Calu3 (cell line): ENCODE results near the gene PATE3. TPM values are rescaled to one million over a fixed set of nuclear protein-coding genes. Genes with fewer than 3 reads are reported as not detected.

ENCODE experiments used
- BruUV-seq: library from RNA; stranded (reverse); fragments of 400-500 nt; replicated peaks from 2 replicates; lab custom pipeline; 2021; lab: Mats Ljungman, UMichigan
- CTCF ChIA-PET: fragments of 300-600 bp; sonication (Branson Sonifier 250); formaldehyde crosslinking; loops from one replicate; lab custom pipeline; 2022; ENCODE audit warnings: antibody characterized with exemption; lab: Charles Lee
- DNase-seq: peaks from one replicate; pipeline ENCODE4 v3.0.0; 2022
- H3K27ac Mint-ChIP-seq: one replicate; pipeline ENCODE4 v1.8.0; 2022; ENCODE audit warnings: mixed read lengths; ENCODE audit not compliant: unreplicated experiment
- H3K27me3 Mint-ChIP-seq: one replicate; pipeline ENCODE4 v1.8.0; 2022; ENCODE audit warnings: mixed read lengths; ENCODE audit not compliant: unreplicated experiment
- H3K36me3 Mint-ChIP-seq: one replicate; pipeline ENCODE4 v1.8.0; 2022; ENCODE audit warnings: mild to moderate bottlenecking, moderate library complexity, mixed read lengths; ENCODE audit not compliant: insufficient read depth, unreplicated experiment
- H3K4me1 Mint-ChIP-seq: one replicate; pipeline ENCODE4 v1.8.0; 2022; ENCODE audit warnings: mild to moderate bottlenecking, low read depth, mixed read lengths; ENCODE audit not compliant: unreplicated experiment
- H3K4me3 Mint-ChIP-seq: one replicate; pipeline ENCODE4 v1.8.0; 2022; ENCODE audit warnings: mild to moderate bottlenecking, low read depth, moderate library complexity, mixed read lengths; ENCODE audit not compliant: unreplicated experiment
- H3K9me3 Mint-ChIP-seq: one replicate; pipeline ENCODE4 v1.8.0; 2022; ENCODE audit warnings: low read depth, mixed read lengths; ENCODE audit not compliant: unreplicated experiment
- CTCF ChIP-seq: fragments of 200-600 bp; IDR thresholded peaks from one replicate; pipeline ENCODE4 v1.8.0; 2022; ENCODE audit warnings: antibody characterized with exemption; ENCODE audit not compliant: unreplicated experiment
- intact Hi-C: fragments of 100-400 bp; cut with micrococcal nuclease; formaldehyde crosslinking; loops from one replicate; pipeline ENCODE4 v1.10.0; 2022; ENCODE audit not compliant: unreplicated experiment
- total RNA-seq: library from RNA; stranded (reverse); gene quantifications from 2 replicates; pipeline ENCODE4 v1.2.3, GENCODE V29; 2022

Gene PATE3
- total RNA-seq, 1 experiment from 2014 or later: not detected

- TF ChIP-seq CTCF: no peak
- no peak overlapping the region for H3K4me3 Mint-ChIP-seq
- peaks cover 83% of the 10 kb centered on the region for H3K27me3 Mint-ChIP-seq
- no peaks in the 10 kb centered on the region for H3K36me3 Mint-ChIP-seq
- no peak for DNase-seq
- H3K4me1 Mint-ChIP-seq: no peaks in the 10 kb centered on the region
- no peaks in the 10 kb centered on the region for H3K9me3 Mint-ChIP-seq
- CTCF ChIA-PET: no interaction called here
- intact Hi-C loops: no loop called here
- no TSS peak for BruUV-seq
- no peak overlapping the region for H3K27ac Mint-ChIP-seq
Measured at GRCh38 chr11:125768336-125769046, 19.4 kb upstream of the PATE3 start.

GRCh38 chr11:125770583-125770982 is 17.3 kb upstream of the PATE3 start:
- Mint-ChIP-seq H3K4me3 (no peak overlapping the region), H3K36me3 (no peaks in the 10 kb centered on the region), H3K27me3 (peaks cover 69% of the 10 kb centered on the region), H3K9me3 (no peaks in the 10 kb centered on the region), H3K4me1 (no peaks in the 10 kb centered on the region), H3K27ac (no peak overlapping the region)
- TF ChIP-seq CTCF: no peak
- BruUV-seq: no TSS peak
- CTCF ChIA-PET: no interaction called here
- DNase-seq: no peak
- intact Hi-C loops: no loop called here

GRCh38 chr11:125772834-125773505 is 15.0 kb upstream of the PATE3 start:
- Mint-ChIP-seq H3K36me3 (no peaks in the 10 kb centered on the region), H3K9me3 (no peaks in the 10 kb centered on the region), H3K4me1 (no peaks in the 10 kb centered on the region), H3K4me3 (no peak overlapping the region), H3K27me3 (peaks cover 68% of the 10 kb centered on the region), H3K27ac (no peak overlapping the region)
- DNase-seq: no peak
- TF ChIP-seq CTCF: no peak
- intact Hi-C loops: no loop called here
- no TSS peak for BruUV-seq
- CTCF ChIA-PET: no interaction called here

GRCh38 chr11:125773516-125773915 is 14.4 kb upstream of the PATE3 start:
- no peaks in the 10 kb centered on the region for H3K9me3 Mint-ChIP-seq
- H3K27me3 Mint-ChIP-seq: peaks cover 64% of the 10 kb centered on the region
- no peaks in the 10 kb centered on the region for H3K4me1 Mint-ChIP-seq
- no peak for DNase-seq
- no peak overlapping the region for H3K27ac Mint-ChIP-seq
- CTCF ChIA-PET: no interaction called here
- BruUV-seq: no TSS peak
- TF ChIP-seq CTCF: no peak
- no peaks in the 10 kb centered on the region for H3K36me3 Mint-ChIP-seq
- H3K4me3 Mint-ChIP-seq: no peak overlapping the region
- intact Hi-C loops: no loop called here
